ENCODE measurements around the gene PSKH1. TPM values are rescaled to one million over a fixed set of nuclear protein-coding genes. Genes with fewer than 3 reads are reported as not detected.

The PSKH1 gene
- total and polyA plus RNA-seq, 9 of the 15 experiments (the other 6 are each of a cell fraction or from before 2014, with no cell fraction given), result 0.96 to 20.9 (median 9.4) TPM

- H3K36me3 ChIP-seq (ENCODE audit: control insufficient read depth, insufficient read depth, low read length), result peaks cover 30% of the 10 kb centered on the region; the same call in 2 of the 3 replicates
Measured at GRCh38 chr16:67932462-67932840, 39.4 kb downstream of the PSKH1 start.

More at GRCh38 chr16:67932462-67932840, 39.4 kb downstream of the PSKH1 start:
- Histone ChIP-seq H4K20me1 (replicated peaks; ENCODE audit: control insufficient read depth, insufficient read depth, low read length) (no peaks in the 10 kb centered on the region; the same call in 1 of the 2 replicates), H3K9ac (ENCODE audit: insufficient read depth in 1 of 2, low read depth in 2 of 2, low read length in 2 of 2) (peak overlapping the region in 1 of 2 experiments; percentile 53; a peak in 1 of 4 replicates), H3K4me1 (replicated peaks in 1 of 2; ENCODE audit: control insufficient read depth in 2 of 2, insufficient read depth in 2 of 2, low read length in 2 of 2) (peaks cover 17 to 66% of the 10 kb centered on the region in 2 experiments), H2AFZ (ENCODE audit: low read depth, low read length) (no peak overlapping the region), H3K9me3 (replicated peaks; ENCODE audit: control insufficient read depth, insufficient read depth, low read depth, low read length) (no peaks in the 10 kb centered on the region), H3K79me2 (ENCODE audit: control insufficient read depth, insufficient read depth, low read length) (peaks cover 41% of the 10 kb centered on the region), H3K4me2 (ENCODE audit: insufficient read depth, low read length) (no peak overlapping the region), H3K27ac (ENCODE audit: extremely low read depth, low read depth, low read length) (no peak overlapping the region), H3K27me3 (ENCODE audit: control insufficient read depth in 2 of 2, insufficient read depth in 2 of 2, low read length in 2 of 2) (no peaks in the 10 kb centered on the region), H3K9me1 (ENCODE audit: control insufficient read depth, insufficient read depth, low read length) (no peaks in the 10 kb centered on the region), H3K4me3 (no peak overlapping the region)
- DNase-seq (ENCODE audit: extremely low read depth in 1 of 4, low spot score in 3 of 4), result no peak
- no peak for ATAC-seq
- ChIA-PET POLR2A (interaction anchor here (2.5 kb wide), 1 partner anchor 10 kb away, joined by 8 read pairs; no protein-coding TSS in a partner anchor), CTCF (ENCODE audit: low intra/inter-chr PET ratio) (no interaction called here)
- WGBS (ENCODE audit: insufficient coverage, low coverage, missing lambda C conversion rate), result 85% methylated on average over 4 of the region's 4 CpGs
- in situ Hi-C loops (cut with MboI), result no loop called here
- TF ChIP-seq RBM34 (IDR thresholded peaks at IDR 0.05; ENCODE audit: borderline replicate concordance, insufficient read depth, low read length), result no peak
- 0 out of 6 replicates have a peak, but pooled peaks of 1 of the 3 experiments have one; percentile 1 for TF ChIP-seq CTCF (IDR thresholded peaks at IDR 0.05 in 2 of 3, conservative IDR thresholded peaks at IDR 0.05 in 1 of 3; ENCODE audit: insufficient read depth in 2 of 3, low read depth in 1 of 3, low read length in 3 of 3)
- no peak for TF ChIP-seq ZNF253 (CRISPR knock-in tag; conservative IDR thresholded peaks at IDR 0.05)
- TF ChIP-seq GATAD2A (IDR thresholded peaks at IDR 0.05), result no peak
- no peak for TF ChIP-seq LCOR (CRISPR knock-in tag; IDR thresholded peaks at IDR 0.05)
- TF ChIP-seq SMARCC2 (IDR thresholded peaks at IDR 0.05; ENCODE audit: low read depth), result no peak
- BruUV-seq (replicated peaks), result no TSS peak
- FAIRE-seq, result no peak
- intact Hi-C loops (cut with micrococcal nuclease), result loop anchor here (10.0 kb wide), 1 partner anchor 408 kb away; the partner anchor contains the start of gene RIPOR1
